ENCODE measurements around the gene CLEC17A. TPM values are rescaled to one million over a fixed set of nuclear protein-coding genes. Genes with fewer than 3 reads are reported as not detected.
"Not testable (repeated sequence)": the region's sequence is repeated elsewhere in the genome, so short reads cannot be mapped to it uniquely, and the experiment has no call there.

CLEC17A gene
- total RNA-seq, 1 donor from 2014 or later = not detected

DNA sequence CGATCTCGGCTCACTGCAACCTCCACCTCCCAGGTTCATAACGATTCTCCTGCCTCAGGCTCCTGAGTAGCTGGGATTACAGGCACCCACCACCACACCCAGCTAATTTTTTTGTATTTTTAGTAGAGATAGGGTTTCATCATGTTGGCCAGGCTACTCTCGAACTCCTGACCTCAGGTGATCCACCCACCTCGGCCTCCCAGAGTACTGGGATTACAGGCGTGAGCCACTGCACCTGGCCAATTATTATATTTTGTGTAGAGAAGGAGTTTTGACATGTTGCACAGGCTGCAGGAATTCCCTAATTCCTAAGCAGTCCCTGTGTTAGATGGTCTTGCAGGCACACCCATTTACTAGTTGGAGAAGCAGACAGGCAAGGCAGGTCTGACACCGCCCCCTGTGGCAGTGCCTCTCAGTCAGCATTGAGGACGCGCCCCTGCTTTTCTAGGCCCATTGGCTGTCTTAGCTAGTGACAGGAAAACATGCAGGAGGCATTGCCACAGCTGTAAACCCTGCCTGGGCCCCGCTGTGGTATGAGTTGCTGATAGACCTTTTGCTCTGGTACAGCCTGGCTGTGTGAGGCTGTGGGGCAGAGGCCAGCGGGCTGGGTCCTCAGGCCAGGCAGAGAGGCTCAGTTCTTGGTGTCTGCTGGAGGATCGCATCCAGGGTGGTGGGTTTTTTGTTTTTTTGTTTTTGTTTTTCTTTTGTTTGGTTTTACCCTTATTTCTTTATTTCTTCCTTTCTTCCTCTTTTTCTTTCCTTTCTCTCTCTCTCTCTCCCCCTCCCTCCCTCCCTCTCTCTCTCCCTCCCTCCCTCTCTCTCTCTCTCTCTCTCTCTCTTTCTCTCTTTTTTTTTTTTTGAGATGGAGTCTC is 31.5 kb upstream of the CLEC17A start:
- H3K27me3 Mint-ChIP-seq (ENCODE audit: low read depth); DNase-seq (ENCODE audit: low spot score); H3K36me3 Mint-ChIP-seq (ENCODE audit: low read depth); H3K27ac Mint-ChIP-seq (ENCODE audit: unreplicated experiment); H3K4me3 Mint-ChIP-seq (ENCODE audit: unreplicated experiment); H3K9me3 Mint-ChIP-seq (ENCODE audit: low read depth): not testable (repeated sequence)
- peak; percentile 57 for TF ChIP-seq CTCF (IDR thresholded peaks at IDR 0.05)
- peaks cover 25% of the 10 kb centered on the region for H3K4me1 Mint-ChIP-seq (ENCODE audit: low read depth)

DNA sequence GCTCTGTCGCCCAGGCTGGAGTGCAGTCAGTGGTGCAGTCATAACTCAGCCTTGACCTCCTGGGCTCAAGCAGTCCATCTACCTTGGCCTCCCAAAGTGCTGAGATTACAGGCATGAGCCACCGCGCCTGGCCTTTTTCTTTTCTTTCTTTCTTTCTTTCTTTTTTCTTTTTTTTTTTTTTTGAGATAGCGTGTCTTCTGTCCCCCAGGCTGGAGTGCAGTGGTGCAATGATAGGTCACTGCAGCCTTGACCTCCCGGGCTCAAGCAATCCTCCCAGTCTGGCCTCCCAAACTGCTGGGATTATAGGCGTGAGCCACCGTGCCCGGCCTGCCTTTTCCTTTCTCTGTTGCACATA is 30.9 kb upstream of the CLEC17A start:
- H3K27me3 Mint-ChIP-seq (ENCODE audit: low read depth); H3K9me3 Mint-ChIP-seq (ENCODE audit: low read depth); H3K36me3 Mint-ChIP-seq (ENCODE audit: low read depth); DNase-seq (ENCODE audit: low spot score); H3K4me3 Mint-ChIP-seq (ENCODE audit: unreplicated experiment); H3K27ac Mint-ChIP-seq (ENCODE audit: unreplicated experiment): not testable (repeated sequence)
- H3K4me1 Mint-ChIP-seq (ENCODE audit: low read depth) = peaks cover 27% of the 10 kb centered on the region

DNA sequence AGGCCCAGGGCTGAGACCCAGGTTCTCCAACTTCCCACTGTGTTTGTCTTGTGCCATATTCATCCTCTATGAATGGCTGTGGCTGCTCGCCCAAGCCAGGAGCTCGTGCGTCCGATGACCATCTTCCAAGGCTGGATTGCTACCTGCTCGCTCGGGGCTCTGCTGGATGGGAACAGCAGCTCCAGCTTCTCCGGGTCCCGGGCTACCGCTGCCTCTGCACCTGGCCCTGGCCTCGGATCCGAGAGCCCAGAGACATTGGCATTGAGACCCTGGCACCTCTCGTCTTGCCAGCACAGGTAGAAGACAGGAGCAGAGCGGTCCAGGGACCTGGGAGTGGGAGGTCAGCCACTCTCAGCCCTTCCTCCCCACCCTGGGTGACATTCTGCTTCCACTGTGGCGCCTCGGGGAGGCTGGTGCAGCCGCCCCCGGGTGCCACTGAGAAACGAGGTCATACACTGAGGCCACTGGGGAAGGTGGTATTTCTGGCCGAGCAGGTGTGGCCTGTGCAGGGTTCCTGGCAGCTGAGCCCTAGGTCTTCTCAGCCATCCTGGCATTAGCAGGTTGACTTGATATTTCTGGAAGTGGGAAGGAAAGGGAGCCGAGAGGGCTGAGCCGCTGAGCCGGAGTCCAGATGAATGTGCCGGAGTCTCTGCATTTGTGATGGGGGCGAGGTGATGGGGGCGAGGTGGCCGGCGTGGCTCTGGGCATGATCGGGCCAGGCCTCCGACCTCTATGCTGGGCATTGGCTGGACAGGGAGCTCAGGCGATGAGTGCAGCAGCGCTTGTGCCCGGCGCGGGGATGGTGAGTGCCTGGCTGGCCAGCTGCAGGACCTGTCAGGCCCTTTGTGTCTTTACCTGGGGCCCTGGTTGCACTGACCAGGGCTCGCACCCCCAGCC is 29.6 kb upstream of the CLEC17A start:
- H3K27ac Mint-ChIP-seq (ENCODE audit: unreplicated experiment) = no peak overlapping the region
- H3K27me3 Mint-ChIP-seq (ENCODE audit: low read depth) = no peaks in the 10 kb centered on the region
- TF ChIP-seq CTCF (IDR thresholded peaks at IDR 0.05) = no peak
- no peak overlapping the region for H3K4me3 Mint-ChIP-seq (ENCODE audit: unreplicated experiment)
- no peak for DNase-seq (ENCODE audit: low spot score)
- H3K9me3 Mint-ChIP-seq (ENCODE audit: low read depth) = no peaks in the 10 kb centered on the region
- peaks cover 31% of the 10 kb centered on the region for H3K4me1 Mint-ChIP-seq (ENCODE audit: low read depth)
- no peaks in the 10 kb centered on the region for H3K36me3 Mint-ChIP-seq (ENCODE audit: low read depth)

GRCh38 chr19:14553939-14554243 is 29.0 kb upstream of the CLEC17A start:
- no peak for DNase-seq (ENCODE audit: low spot score)
- no peak overlapping the region for H3K27ac Mint-ChIP-seq (ENCODE audit: unreplicated experiment)
- peaks cover 36% of the 10 kb centered on the region for H3K4me1 Mint-ChIP-seq (ENCODE audit: low read depth)
- H3K9me3 Mint-ChIP-seq (ENCODE audit: low read depth) = no peaks in the 10 kb centered on the region
- H3K36me3 Mint-ChIP-seq (ENCODE audit: low read depth) = no peaks in the 10 kb centered on the region
- H3K4me3 Mint-ChIP-seq (ENCODE audit: unreplicated experiment) = no peak overlapping the region
- H3K27me3 Mint-ChIP-seq (ENCODE audit: low read depth) = no peaks in the 10 kb centered on the region
- TF ChIP-seq CTCF (IDR thresholded peaks at IDR 0.05) = no peak

- no peak overlapping the region for H3K27ac Mint-ChIP-seq (ENCODE audit: unreplicated experiment)
- DNase-seq (ENCODE audit: low spot score) = no peak
- TF ChIP-seq CTCF (IDR thresholded peaks at IDR 0.05) = no peak
- no peaks in the 10 kb centered on the region for H3K9me3 Mint-ChIP-seq (ENCODE audit: low read depth)
- H3K4me3 Mint-ChIP-seq (ENCODE audit: unreplicated experiment) = no peak overlapping the region
- peaks cover 39% of the 10 kb centered on the region for H3K4me1 Mint-ChIP-seq (ENCODE audit: low read depth)
- no peaks in the 10 kb centered on the region for H3K27me3 Mint-ChIP-seq (ENCODE audit: low read depth)
- no peaks in the 10 kb centered on the region for H3K36me3 Mint-ChIP-seq (ENCODE audit: low read depth)
These were observed 28.5 kb upstream of the CLEC17A start for GRCh38 chr19:14554382-14554812.
